ENCODE data around the gene THEMIS. TPM values are rescaled to one million over a fixed set of nuclear protein-coding genes. Genes with fewer than 3 reads are reported as not detected.

The THEMIS gene
- total RNA-seq, 2 donors from 2014 or later, result 0.40 to 1.6 TPM

GRCh38 chr6:127941228-127941627 lies 40.4 kb upstream of the THEMIS start:
- Histone ChIP-seq H3K36me3 (no peaks in the 10 kb centered on the region), H3K4me1 (replicated peaks) (peaks cover 4% of the 10 kb centered on the region), H3K27ac (no peak overlapping the region), H3K4me3 (no peak overlapping the region), H3K27me3 (replicated peaks; ENCODE audit: insufficient read depth) (no peaks in the 10 kb centered on the region), H3K9me3 (no peaks in the 10 kb centered on the region)
- WGBS, result 79% methylated on average over 5 of the region's 5 CpGs
- DNase-seq (ENCODE audit: low spot score), result no peak
- no peak for TF ChIP-seq POLR2AphosphoS5 (IDR thresholded peaks at IDR 0.05)
- no peak for TF ChIP-seq POLR2A (IDR thresholded peaks at IDR 0.05)
- no peak for TF ChIP-seq CTCF (IDR thresholded peaks at IDR 0.05)
- intact Hi-C loops (cut with DNase I), result no loop called here

GRCh38 chr6:127939442-127940066 lies 38.7 kb upstream of the THEMIS start:
- DNase-seq (ENCODE audit: low spot score), result peak; percentile 10
- 28% methylated on average over 3 of the region's 3 CpGs for WGBS
- Histone ChIP-seq H3K36me3 (no peaks in the 10 kb centered on the region), H3K4me1 (replicated peaks) (peaks cover 4% of the 10 kb centered on the region), H3K4me3 (no peak overlapping the region), H3K9me3 (no peaks in the 10 kb centered on the region), H3K27ac (peak overlapping the region; percentile 48 to 68), H3K27me3 (replicated peaks; ENCODE audit: insufficient read depth) (no peaks in the 10 kb centered on the region)
- intact Hi-C loops (cut with DNase I), result no loop called here
- TF ChIP-seq POLR2AphosphoS5 (IDR thresholded peaks at IDR 0.05), result peak; percentile 58
- no peak for TF ChIP-seq POLR2A (IDR thresholded peaks at IDR 0.05)

GRCh38 chr6:127938701-127939100 lies 37.8 kb upstream of the THEMIS start:
- no peak for DNase-seq (ENCODE audit: low spot score)
- intact Hi-C loops (cut with DNase I), result no loop called here
- peaks cover 4% of the 10 kb centered on the region for H3K4me1 ChIP-seq (replicated peaks)
- peak overlapping the region in 1 of 2 donors; percentile 68 for H3K27ac ChIP-seq
- H3K36me3 ChIP-seq, result no peaks in the 10 kb centered on the region
- H3K4me3 ChIP-seq, result no peak overlapping the region
- H3K9me3 ChIP-seq, result no peaks in the 10 kb centered on the region
- no peaks in the 10 kb centered on the region for H3K27me3 ChIP-seq (replicated peaks; ENCODE audit: insufficient read depth)
- TF ChIP-seq POLR2AphosphoS5 (IDR thresholded peaks at IDR 0.05) (no peak), CTCF (IDR thresholded peaks at IDR 0.05) (no peak), POLR2A (IDR thresholded peaks at IDR 0.05) (no peak)

GRCh38 chr6:127937747-127938146 lies 36.9 kb upstream of the THEMIS start:
- Histone ChIP-seq H3K36me3 (no peaks in the 10 kb centered on the region), H3K4me1 (replicated peaks) (peaks cover 4% of the 10 kb centered on the region), H3K27ac (no peak overlapping the region), H3K4me3 (no peak overlapping the region), H3K27me3 (replicated peaks; ENCODE audit: insufficient read depth) (no peaks in the 10 kb centered on the region), H3K9me3 (no peaks in the 10 kb centered on the region)
- intact Hi-C loops (cut with DNase I), result no loop called here
- DNase-seq (ENCODE audit: low spot score), result no peak
- TF ChIP-seq CTCF (IDR thresholded peaks at IDR 0.05) (no peak), POLR2A (IDR thresholded peaks at IDR 0.05) (no peak), POLR2AphosphoS5 (IDR thresholded peaks at IDR 0.05) (no peak)

GRCh38 chr6:127937102-127937501 lies 36.2 kb upstream of the THEMIS start:
- H3K36me3 ChIP-seq, result no peaks in the 10 kb centered on the region
- no peak for TF ChIP-seq POLR2A (IDR thresholded peaks at IDR 0.05)
- no peak for TF ChIP-seq POLR2AphosphoS5 (IDR thresholded peaks at IDR 0.05)
- no peak for TF ChIP-seq CTCF (IDR thresholded peaks at IDR 0.05)
- no peaks in the 10 kb centered on the region for H3K27me3 ChIP-seq (replicated peaks; ENCODE audit: insufficient read depth)
- H3K4me3 ChIP-seq, result no peak overlapping the region
- no peak for DNase-seq (ENCODE audit: low spot score)
- H3K9me3 ChIP-seq, result no peaks in the 10 kb centered on the region
- intact Hi-C loops (cut with DNase I), result no loop called here
- WGBS, result 61% methylated on average over 2 of the region's 2 CpGs
- no peak overlapping the region for H3K27ac ChIP-seq
- H3K4me1 ChIP-seq (replicated peaks), result peaks cover 4% of the 10 kb centered on the region

Measured in prostate gland (tissue), 2 donors.